GM13977 (cell line): Measurements from ENCODE around the gene HRK.

Experiments used
- DNase-seq: peaks from one replicate; pipeline ENCODE4 v3.0.0; 2012; ENCODE audit warnings: low spot score
- CTCF ChIP-seq: IDR thresholded peaks from 2 replicates; pipeline ENCODE4 v1.5.1; 2012; ENCODE audit warnings: mild to moderate bottlenecking, control low read depth; ENCODE audit not compliant: insufficient read depth; ENCODE audit errors: extremely low read depth, missing control alignments
- in situ Hi-C: fragments of 300-500 bp; cut with MboI; formaldehyde crosslinking; loops from one replicate; pipeline ENCODE4 v1.12.0; 2022; ENCODE audit warnings: low sequenced_read_pairs, low pct_unique_long_range_greater_than_20kb, mixed read lengths, inconsistent platforms; ENCODE audit not compliant: unreplicated experiment

HRK gene

GRCh38 chr12:116807546-116807945, 73.7 kb downstream of the HRK start:
- in situ Hi-C loops: no loop called here

GRCh38 chr12:116806845-116807440, 74.3 kb downstream of the HRK start:
- in situ Hi-C loops: no loop called here
- DNase-seq: no peak
- TF ChIP-seq CTCF: no peak

More at GRCh38 chr12:116807546-116807945, 73.7 kb downstream of the HRK start:
- TF ChIP-seq CTCF: no peak
- no peak for DNase-seq
